K562 (cell line): ENCODE measurements around the gene ERVK3-1. TPM values are rescaled to one million over a fixed set of nuclear protein-coding genes. Genes with fewer than 3 reads are reported as not detected.
A peak's percentile ranks its signal among the peaks of the same experiment; 100 is the strongest.

Experiments
- BDP1 ChIP-seq: IDR thresholded peaks from 3 replicates; pipeline ENCODE4 v1.6.1; 2011; ENCODE audit not compliant: insufficient read length, insufficient read depth
- CBX1 ChIP-seq: sonication (generic); IDR thresholded peaks from 2 replicates; pipeline ENCODE4 v1.6.1; 2016; ENCODE audit warnings: antibody characterized with exemption, low read depth, mild to moderate bottlenecking
- CCNT2 ChIP-seq: IDR thresholded peaks from 2 replicates; pipeline ENCODE4 v1.6.1; 2011; ENCODE audit warnings: borderline replicate concordance, low read depth, mild to moderate bottlenecking, moderate library complexity, mixed read lengths, low read length; ENCODE audit not compliant: insufficient read length; ENCODE audit errors: extremely low read depth
- DACH1 ChIP-seq: fragments of 450-650 bp; IDR thresholded peaks from 2 replicates; pipeline ENCODE4 v1.6.1; 2018; ENCODE audit not compliant: partially characterized antibody
- FOSL1 ChIP-seq: fragments of 200-800 bp; sonication (Bioruptor generic); conservative IDR thresholded peaks from 2 replicates; pipeline ENCODE4 v1.6.1; 2016; ENCODE audit warnings: missing genetic modification characterization, missing compliant biosample characterization
- FUS ChIP-seq: fragments of 200-400 bp; formaldehyde crosslinking; optimal IDR thresholded peaks from 2 replicates; pipeline ENCODE3; 2017; ENCODE audit warnings: low read depth, low read length
- HDAC1 ChIP-seq, 2 experiments: fragments of 450-650 bp; IDR thresholded peaks; 2 replicates each; pipeline ENCODE4 v1.6.1; 2016 to 2017; ENCODE audit warnings: inconsistent platforms in 1 of 2, mild to moderate bottlenecking in 1 of 2, moderate library complexity in 1 of 2
- MTF1 ChIP-seq: fragments of 250-450 bp; sonication (Bioruptor Pico); IDR thresholded peaks from 2 replicates; pipeline ENCODE4 v1.9.0; 2021; ENCODE audit warnings: moderate library complexity, mild to moderate bottlenecking, inconsistent platforms, borderline replicate concordance
- NFRKB ChIP-seq: fragments of 450-650 bp; IDR thresholded peaks from 2 replicates; pipeline ENCODE4 v1.6.1; 2016; ENCODE audit warnings: low read depth
- RBM17 ChIP-seq: fragments of 200-400 bp; formaldehyde crosslinking; IDR thresholded peaks from 2 replicates; pipeline ENCODE4 v1.6.1; 2017; ENCODE audit warnings: low read depth, mild to moderate bottlenecking, low read length, borderline replicate concordance
- YY1 ChIP-seq, 3 experiments: IDR thresholded peaks; 2 replicates each; pipeline ENCODE4 v1.6.1; 2011; ENCODE audit warnings: low read length in 2 of 3, mild to moderate bottlenecking in 2 of 3, moderate library complexity in 2 of 3, borderline replicate concordance in 1 of 3, control low read depth in 1 of 3, low read depth in 1 of 3; ENCODE audit not compliant: insufficient read depth in 3 of 3, insufficient replicate concordance in 2 of 3, control insufficient read depth in 1 of 3, insufficient read length in 1 of 3; ENCODE audit errors: extremely low read depth in 1 of 3
- ZFP1 ChIP-seq: fragments of 450-650 bp; formaldehyde crosslinking; IDR thresholded peaks from 2 replicates; pipeline ENCODE4 v1.4.0; 2020; ENCODE audit warnings: mild to moderate bottlenecking, mixed read lengths
- ZNF316 ChIP-seq: fragments of 450-650 bp; IDR thresholded peaks from 2 replicates; pipeline ENCODE4 v1.6.1; 2016
- ZNF354B ChIP-seq: fragments of 250-450 bp; sonication (Bioruptor Pico); IDR thresholded peaks from 2 replicates; pipeline ENCODE4 v1.4.0; 2020
- ZNF436 ChIP-seq: fragments of 250-450, 450-650 bp; sonication (Bioruptor Pico); formaldehyde crosslinking; IDR thresholded peaks from 2 replicates; pipeline ENCODE4 v1.7.0; 2020; ENCODE audit warnings: mild to moderate bottlenecking
- ZNF717 ChIP-seq: fragments of 250-450 bp; sonication (Bioruptor Pico); IDR thresholded peaks from 2 replicates; pipeline ENCODE4 v1.5.0; 2021
- polyA plus RNA-seq, 8 experiments: library from polyadenylated mRNA; depleted of rRNA in 4 of 8; stranded (reverse) in 5 of 8; unstranded in 3 of 8; fragments of >200 nt; fragmentation: Nextera tagmentation in 2 of 8; fragmentation: Illumina TruSeq in 1 of 8; extraction: Ambion mirVana in 2 of 8; extraction: Trizol in 1 of 8; gene quantifications; 2 replicates each; pipeline versions ENCODE4 v1.2.1 to v1.2.3, GENCODE V29; 2011 to 2014; ENCODE audit warnings: inconsistent platforms in 1 of 8, missing spikeins in 1 of 8
- total RNA-seq, 7 experiments: library from RNA; depleted of rRNA in 6 of 7; stranded (reverse); fragments of >200 nt in 6 of 7; fragmentation: Illumina TruSeq in 2 of 7; extraction: Trizol in 2 of 7; gene quantifications; 2 replicates each; pipeline versions ENCODE4 v1.2.1 to v1.2.3, GENCODE V29; 2011 to 2021; ENCODE audit warnings: low replicate concordance in 1 of 7
- TF ChIP-seq, protein P1 (sequence below), 2 experiments: fragments of 450-650 bp in 1 of 2; IDR thresholded peaks; 2 replicates each; pipeline ENCODE4 v1.6.1; 2011 to 2017; ENCODE audit warnings: low read depth in 2 of 2, antibody characterized with exemption in 1 of 2, borderline replicate concordance in 1 of 2, low read length in 1 of 2, mild to moderate bottlenecking in 1 of 2, mixed read lengths in 1 of 2; ENCODE audit not compliant: control insufficient read depth in 1 of 2
- TF ChIP-seq, protein P2 (sequence below): fragments of 250-450 bp; sonication (Bioruptor Pico); IDR thresholded peaks from 2 replicates; pipeline ENCODE4 v1.8.0; 2021; ENCODE audit warnings: moderate library complexity, mild to moderate bottlenecking, inconsistent platforms
- TF ChIP-seq, protein P3 (sequence below), 3 experiments: IDR thresholded peaks in 2 of 3; conservative IDR thresholded peaks in 1 of 3; 2 replicates each; pipeline ENCODE4 v1.5.1; 2011 to 2012; ENCODE audit warnings: low read length in 3 of 3, mild to moderate bottlenecking in 3 of 3, control low read depth in 2 of 3, improper control_type of control experiment in 1 of 3, inconsistent platforms in 1 of 3, low read depth in 1 of 3, mixed read lengths in 1 of 3, moderate library complexity in 1 of 3; ENCODE audit not compliant: insufficient read depth in 2 of 3

ERVK3-1 gene
- total and polyA plus RNA-seq, 9 of the 15 experiments (the other 6 are each of a cell fraction or from before 2014, with no cell fraction given) = 87.6 to 299 (median 119) TPM

DNA sequence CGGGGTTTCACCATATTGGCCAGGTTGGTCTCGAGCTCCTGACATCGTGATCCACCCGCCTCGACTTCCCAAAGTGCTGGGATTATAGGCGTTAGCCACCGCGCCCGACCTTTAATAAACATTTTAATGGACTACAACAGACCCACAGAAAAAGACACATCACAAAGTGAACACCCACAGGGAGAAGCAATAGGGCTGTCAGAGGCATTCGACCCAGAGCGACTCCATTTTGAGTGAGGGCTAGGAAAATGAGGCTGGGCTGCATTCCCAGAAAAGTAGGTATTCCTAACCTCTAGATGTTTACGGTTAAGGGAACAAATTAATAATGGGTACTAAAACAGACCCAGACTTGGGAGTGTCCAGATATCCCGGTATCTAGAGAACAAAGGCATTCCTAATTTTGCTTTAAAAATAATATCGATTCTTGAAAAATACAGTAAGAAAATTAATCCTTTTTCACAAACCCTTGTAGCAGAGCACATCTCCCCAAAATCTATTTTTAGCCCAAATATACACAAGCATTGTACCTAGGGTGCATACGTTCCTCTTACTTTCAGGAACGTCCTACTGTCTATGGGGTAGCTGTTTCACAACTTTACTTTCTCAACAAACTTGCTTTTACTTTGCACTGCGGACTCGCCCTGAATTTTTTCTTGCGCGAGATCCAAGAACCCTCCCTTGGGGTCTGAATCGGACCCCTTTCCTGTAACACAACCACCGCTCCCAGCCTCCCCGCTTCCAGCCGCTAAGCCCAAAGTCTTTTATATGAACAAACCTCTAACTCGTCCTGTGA is 27.2 kb upstream of the ERVK3-1 start (continued):
- TF ChIP-seq BDP1 (no peak), NFRKB (no peak), YY1 (IDR thresholded peaks at IDR 0.05; ENCODE audit: borderline replicate concordance in 1 of 3, control insufficient read depth in 1 of 3, extremely low read depth in 1 of 3, insufficient read depth in 3 of 3, insufficient read length in 1 of 3, insufficient replicate concordance in 2 of 3, low read depth in 1 of 3, low read length in 2 of 3) (peak in 1 of 3 experiments; percentile 72), ZNF436 (CRISPR knock-in tag) (no peak), CBX1 (no peak), FUS (no peak), ZFP1 (CRISPR knock-in tag) (no peak), MTF1 (CRISPR knock-in tag) (no peak), ZNF316 (0 out of 2 replicates have a peak, but pooled peaks have one; percentile 3), ZNF717 (CRISPR knock-in tag) (no peak), RBM17 (no peak), FOSL1 (tag) (no peak), CCNT2 (no peak), HDAC1 (IDR thresholded peaks at IDR 0.05) (no peak), ZNF354B (CRISPR knock-in tag) (no peak), DACH1 (no peak)
- TF ChIP-seq, protein P1, sequence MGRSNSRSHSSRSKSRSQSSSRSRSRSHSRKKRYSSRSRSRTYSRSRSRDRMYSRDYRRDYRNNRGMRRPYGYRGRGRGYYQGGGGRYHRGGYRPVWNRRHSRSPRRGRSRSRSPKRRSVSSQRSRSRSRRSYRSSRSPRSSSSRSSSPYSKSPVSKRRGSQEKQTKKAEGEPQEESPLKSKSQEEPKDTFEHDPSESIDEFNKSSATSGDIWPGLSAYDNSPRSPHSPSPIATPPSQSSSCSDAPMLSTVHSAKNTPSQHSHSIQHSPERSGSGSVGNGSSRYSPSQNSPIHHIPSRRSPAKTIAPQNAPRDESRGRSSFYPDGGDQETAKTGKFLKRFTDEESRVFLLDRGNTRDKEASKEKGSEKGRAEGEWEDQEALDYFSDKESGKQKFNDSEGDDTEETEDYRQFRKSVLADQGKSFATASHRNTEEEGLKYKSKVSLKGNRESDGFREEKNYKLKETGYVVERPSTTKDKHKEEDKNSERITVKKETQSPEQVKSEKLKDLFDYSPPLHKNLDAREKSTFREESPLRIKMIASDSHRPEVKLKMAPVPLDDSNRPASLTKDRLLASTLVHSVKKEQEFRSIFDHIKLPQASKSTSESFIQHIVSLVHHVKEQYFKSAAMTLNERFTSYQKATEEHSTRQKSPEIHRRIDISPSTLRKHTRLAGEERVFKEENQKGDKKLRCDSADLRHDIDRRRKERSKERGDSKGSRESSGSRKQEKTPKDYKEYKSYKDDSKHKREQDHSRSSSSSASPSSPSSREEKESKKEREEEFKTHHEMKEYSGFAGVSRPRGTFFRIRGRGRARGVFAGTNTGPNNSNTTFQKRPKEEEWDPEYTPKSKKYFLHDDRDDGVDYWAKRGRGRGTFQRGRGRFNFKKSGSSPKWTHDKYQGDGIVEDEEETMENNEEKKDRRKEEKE (IDR thresholded peaks at IDR 0.05; ENCODE audit: borderline replicate concordance in 1 of 2, control insufficient read depth in 1 of 2, low read depth in 2 of 2, low read length in 1 of 2) = no peak
- TF ChIP-seq, protein P2, sequence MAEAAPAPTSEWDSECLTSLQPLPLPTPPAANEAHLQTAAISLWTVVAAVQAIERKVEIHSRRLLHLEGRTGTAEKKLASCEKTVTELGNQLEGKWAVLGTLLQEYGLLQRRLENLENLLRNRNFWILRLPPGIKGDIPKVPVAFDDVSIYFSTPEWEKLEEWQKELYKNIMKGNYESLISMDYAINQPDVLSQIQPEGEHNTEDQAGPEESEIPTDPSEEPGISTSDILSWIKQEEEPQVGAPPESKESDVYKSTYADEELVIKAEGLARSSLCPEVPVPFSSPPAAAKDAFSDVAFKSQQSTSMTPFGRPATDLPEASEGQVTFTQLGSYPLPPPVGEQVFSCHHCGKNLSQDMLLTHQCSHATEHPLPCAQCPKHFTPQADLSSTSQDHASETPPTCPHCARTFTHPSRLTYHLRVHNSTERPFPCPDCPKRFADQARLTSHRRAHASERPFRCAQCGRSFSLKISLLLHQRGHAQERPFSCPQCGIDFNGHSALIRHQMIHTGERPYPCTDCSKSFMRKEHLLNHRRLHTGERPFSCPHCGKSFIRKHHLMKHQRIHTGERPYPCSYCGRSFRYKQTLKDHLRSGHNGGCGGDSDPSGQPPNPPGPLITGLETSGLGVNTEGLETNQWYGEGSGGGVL (CRISPR knock-in tag) = no peak
- TF ChIP-seq, protein P3, sequence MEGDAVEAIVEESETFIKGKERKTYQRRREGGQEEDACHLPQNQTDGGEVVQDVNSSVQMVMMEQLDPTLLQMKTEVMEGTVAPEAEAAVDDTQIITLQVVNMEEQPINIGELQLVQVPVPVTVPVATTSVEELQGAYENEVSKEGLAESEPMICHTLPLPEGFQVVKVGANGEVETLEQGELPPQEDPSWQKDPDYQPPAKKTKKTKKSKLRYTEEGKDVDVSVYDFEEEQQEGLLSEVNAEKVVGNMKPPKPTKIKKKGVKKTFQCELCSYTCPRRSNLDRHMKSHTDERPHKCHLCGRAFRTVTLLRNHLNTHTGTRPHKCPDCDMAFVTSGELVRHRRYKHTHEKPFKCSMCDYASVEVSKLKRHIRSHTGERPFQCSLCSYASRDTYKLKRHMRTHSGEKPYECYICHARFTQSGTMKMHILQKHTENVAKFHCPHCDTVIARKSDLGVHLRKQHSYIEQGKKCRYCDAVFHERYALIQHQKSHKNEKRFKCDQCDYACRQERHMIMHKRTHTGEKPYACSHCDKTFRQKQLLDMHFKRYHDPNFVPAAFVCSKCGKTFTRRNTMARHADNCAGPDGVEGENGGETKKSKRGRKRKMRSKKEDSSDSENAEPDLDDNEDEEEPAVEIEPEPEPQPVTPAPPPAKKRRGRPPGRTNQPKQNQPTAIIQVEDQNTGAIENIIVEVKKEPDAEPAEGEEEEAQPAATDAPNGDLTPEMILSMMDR (IDR thresholded peaks at IDR 0.05 in 2 of 3, conservative IDR thresholded peaks at IDR 0.05 in 1 of 3; ENCODE audit: insufficient read depth in 2 of 3, low read depth in 1 of 3, low read length in 3 of 3) = no peak
